H9 (cell line): Measurements from ENCODE around the gene MAP6. TPM values are rescaled to one million over a fixed set of nuclear protein-coding genes. Genes with fewer than 3 reads are reported as not detected.

Experiments used
- DNase-seq: peaks from one replicate; pipeline ENCODE4 v3.0.0-alpha.2; 2017
- H2AFZ ChIP-seq: one replicate; pipeline ENCODE4 v1.6.1; 2013; ENCODE audit warnings: mild to moderate bottlenecking, low read length, control low read depth, moderate library complexity
- H2AK5ac ChIP-seq: 2 replicates; pipeline ENCODE4 v1.6.1; 2013; ENCODE audit warnings: low read length, control low read depth, mixed read lengths; ENCODE audit not compliant: insufficient read length
- H2BK120ac ChIP-seq: one replicate; pipeline ENCODE4 v1.6.1; 2013; ENCODE audit warnings: low read depth, mild to moderate bottlenecking, low read length, control low read depth, inconsistent platforms; ENCODE audit not compliant: poor library complexity, severe bottlenecking
- H2BK12ac ChIP-seq: 2 replicates; pipeline ENCODE4 v1.6.1; 2013; ENCODE audit warnings: low read length, control low read depth, mixed read lengths, low read depth; ENCODE audit not compliant: insufficient read length
- H2BK15ac ChIP-seq: 2 replicates; pipeline ENCODE4 v1.6.1; 2013; ENCODE audit warnings: low read depth, low read length, control low read depth
- H2BK20ac ChIP-seq: one replicate; pipeline ENCODE4 v1.6.1; 2013; ENCODE audit warnings: low read depth, mild to moderate bottlenecking, low read length, control low read depth, inconsistent platforms; ENCODE audit not compliant: poor library complexity, severe bottlenecking
- H2BK5ac ChIP-seq: 2 replicates; pipeline ENCODE4 v1.6.1; 2013; ENCODE audit warnings: low read length, control low read depth, mixed read lengths; ENCODE audit not compliant: insufficient read length
- H3K14ac ChIP-seq: 2 replicates; pipeline ENCODE4 v1.6.1; 2013; ENCODE audit warnings: low read length, control low read depth; ENCODE audit not compliant: insufficient read depth
- H3K18ac ChIP-seq: 2 replicates; pipeline ENCODE4 v1.6.1; 2013; ENCODE audit warnings: low read depth, mild to moderate bottlenecking, mixed read lengths, low read length, control low read depth; ENCODE audit not compliant: insufficient read length
- H3K23ac ChIP-seq: 2 replicates; pipeline ENCODE4 v1.6.1; 2013; ENCODE audit warnings: low read length, control low read depth, mixed read lengths, low read depth; ENCODE audit not compliant: insufficient read length
- H3K23me2 ChIP-seq: 2 replicates; pipeline ENCODE4 v1.6.1; 2013; ENCODE audit warnings: low read depth, mild to moderate bottlenecking, mixed read lengths, low read length, control low read depth; ENCODE audit not compliant: insufficient read length, poor library complexity, severe bottlenecking
- H3K27ac ChIP-seq: 2 replicates; pipeline ENCODE4 v1.5.1; 2013; ENCODE audit warnings: low read length, control low read depth, mixed read lengths, low read depth; ENCODE audit not compliant: insufficient read length
- H3K27me3 ChIP-seq: 2 replicates; pipeline ENCODE4 v1.6.1; 2013; ENCODE audit warnings: low read length, control low read depth, inconsistent platforms; ENCODE audit not compliant: insufficient read depth
- H3K4ac ChIP-seq: 2 replicates; pipeline ENCODE4 v1.6.1; 2013; ENCODE audit warnings: low read depth, mild to moderate bottlenecking, control low read depth, inconsistent platforms, low read length, moderate library complexity
- H3K4me1 ChIP-seq: 2 replicates; pipeline ENCODE4 v1.6.1; 2013; ENCODE audit warnings: low read length, control low read depth, inconsistent platforms; ENCODE audit not compliant: insufficient read depth
- H3K4me2 ChIP-seq: 2 replicates; pipeline ENCODE4 v1.6.1; 2013; ENCODE audit warnings: low read length, control low read depth, mixed read lengths; ENCODE audit not compliant: insufficient read length, insufficient read depth
- H3K56ac ChIP-seq: 2 replicates; pipeline ENCODE4 v1.6.1; 2013; ENCODE audit warnings: low read depth, mild to moderate bottlenecking, mixed read lengths, low read length, control low read depth; ENCODE audit not compliant: insufficient read length
- H3K79me1 ChIP-seq: 2 replicates; pipeline ENCODE4 v1.6.1; 2013; ENCODE audit warnings: low read depth, mild to moderate bottlenecking, moderate library complexity, low read length, control low read depth, inconsistent platforms; ENCODE audit not compliant: insufficient read depth, poor library complexity, severe bottlenecking
- H3K79me2 ChIP-seq: 2 replicates; pipeline ENCODE4 v1.6.1; 2013; ENCODE audit warnings: low read length, control low read depth, inconsistent platforms; ENCODE audit not compliant: insufficient read depth
- H3K9ac ChIP-seq: 2 replicates; pipeline ENCODE4 v1.6.1; 2013; ENCODE audit warnings: low read length, control low read depth, mixed read lengths; ENCODE audit not compliant: insufficient read length; ENCODE audit errors: extremely low read depth
- H3K9me3 ChIP-seq: one replicate; pipeline ENCODE4 v1.6.1; 2013; ENCODE audit warnings: low read depth, low read length, inconsistent platforms; ENCODE audit not compliant: control insufficient read depth
- H3T11ph ChIP-seq: one replicate; pipeline ENCODE4 v1.6.1; 2013; ENCODE audit warnings: mild to moderate bottlenecking, low read length, control low read depth, inconsistent platforms
- H4K20me1 ChIP-seq: one replicate; pipeline ENCODE4 v1.6.1; 2013; ENCODE audit not compliant: control insufficient read depth, insufficient read length, insufficient read depth
- H4K5ac ChIP-seq: 2 replicates; pipeline ENCODE4 v1.6.1; 2013; ENCODE audit warnings: low read depth, mild to moderate bottlenecking, mixed read lengths, low read length, control low read depth; ENCODE audit not compliant: insufficient read length
- H4K8ac ChIP-seq: replicated peaks from 2 replicates; pipeline ENCODE4 v1.6.1; 2013; ENCODE audit warnings: low read length, control low read depth, mixed read lengths, low read depth; ENCODE audit not compliant: insufficient read length
- H4K91ac ChIP-seq: 2 replicates; pipeline ENCODE4 v1.6.1; 2013; ENCODE audit warnings: low read depth, mild to moderate bottlenecking, moderate library complexity, mixed read lengths, low read length, control low read depth; ENCODE audit not compliant: insufficient read length
- H3K27ac Mint-ChIP-seq, 3 experiments: 2 replicates in 2 of 3; 3 replicates in 1 of 3; pipeline ENCODE4 v1.8.0; 2020 to 2021; ENCODE audit warnings: mixed read lengths in 3 of 3, mild to moderate bottlenecking in 1 of 3, moderate library complexity in 1 of 3
- H3K27me3 Mint-ChIP-seq: 2 replicates; pipeline ENCODE4 v1.8.0; 2021; ENCODE audit warnings: low read depth, mild to moderate bottlenecking, moderate library complexity, mixed read lengths
- H3K36me3 Mint-ChIP-seq, 3 experiments: 2 replicates in 2 of 3; 3 replicates in 1 of 3; pipeline ENCODE4 v1.8.0; 2020 to 2021; ENCODE audit warnings: low read depth in 3 of 3, mixed read lengths in 3 of 3; ENCODE audit not compliant: insufficient read depth in 1 of 3
- H3K4me1 Mint-ChIP-seq, 2 experiments: 2 replicates each; pipeline ENCODE4 v1.8.0; 2020; ENCODE audit warnings: mixed read lengths in 2 of 2
- H3K4me3 Mint-ChIP-seq, 2 experiments: 2 replicates in 1 of 2; 3 replicates in 1 of 2; pipeline ENCODE4 v1.8.0; 2020 to 2021; ENCODE audit warnings: mild to moderate bottlenecking in 2 of 2, mixed read lengths in 2 of 2, moderate library complexity in 1 of 2
- H3K9me3 Mint-ChIP-seq, 2 experiments: 2 replicates in 1 of 2; 3 replicates in 1 of 2; pipeline ENCODE4 v1.8.0; 2020; ENCODE audit warnings: mild to moderate bottlenecking in 2 of 2, mixed read lengths in 2 of 2, moderate library complexity in 1 of 2
- WGBS: extraction: QIAGEN DNeasy Blood & Tissue Kit; methylation state at CpG from one replicate; pipeline ENCODE4 v1.1.7; 2013; ENCODE audit warnings: missing lambda C conversion rate, low lambda C conversion rate, mixed read lengths; ENCODE audit not compliant: insufficient read length; ENCODE audit errors: extremely low coverage; 5-methylcytosine and 5-hydroxymethylcytosine counted together
- total RNA-seq: library from RNA; stranded (reverse); gene quantifications from 2 replicates; pipeline ENCODE4 v1.2.1, GENCODE V29; 2021
- TF ChIP-seq, protein P1 (sequence below): fragments of 200-600 bp; sonication (generic); conservative IDR thresholded peaks from 3 replicates; pipeline ENCODE4 v1.8.0; 2021; ENCODE audit warnings: antibody characterized with exemption, mild to moderate bottlenecking

The MAP6 gene
- total RNA-seq, 1 experiment from 2014 or later: 0.77 TPM

DNA sequence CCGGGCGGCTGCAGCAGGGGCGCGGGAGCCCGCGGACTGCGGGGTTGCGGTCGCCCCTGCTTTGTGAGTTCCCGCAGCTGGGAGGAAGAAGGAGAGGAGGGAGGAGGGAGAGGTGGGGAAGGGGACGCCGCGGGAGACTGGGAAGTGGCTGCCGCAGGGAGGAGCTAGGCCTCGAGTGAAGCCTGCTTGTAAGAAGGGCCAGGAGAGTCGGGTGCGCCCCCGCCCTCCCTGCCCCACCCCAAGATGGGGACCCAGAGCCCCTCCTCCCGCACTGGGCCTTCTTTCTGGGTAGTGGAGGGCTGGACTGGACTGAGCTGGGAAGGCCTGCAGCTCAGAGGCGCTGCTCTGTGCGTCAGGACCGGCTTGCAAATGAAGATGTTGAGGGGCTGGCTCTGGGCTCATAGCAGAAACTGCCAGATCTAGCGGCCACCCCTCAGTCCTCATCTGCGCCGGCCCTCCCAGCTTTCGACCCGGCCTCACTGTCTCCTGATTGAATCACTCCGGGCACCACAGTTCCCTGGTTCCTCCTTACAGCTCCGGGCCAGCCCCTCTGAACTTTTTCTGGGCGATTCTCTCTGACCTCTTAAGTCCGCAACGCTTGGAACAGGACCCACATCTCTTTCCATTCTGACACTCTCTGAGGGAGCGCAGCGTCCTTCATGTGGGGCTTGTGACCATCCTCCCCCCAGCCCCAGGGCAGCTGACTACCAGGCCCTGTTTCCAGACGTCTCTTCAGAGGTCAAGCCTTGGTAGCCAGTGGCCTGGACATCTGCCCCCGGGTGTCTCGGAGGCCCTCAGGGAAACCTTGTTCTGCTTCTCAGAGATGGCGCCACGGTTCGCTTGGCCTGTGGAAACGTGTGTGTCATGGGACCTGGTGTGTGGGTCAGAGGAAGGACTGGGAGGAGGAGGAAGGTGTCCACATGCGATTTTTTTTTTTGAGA lies 84.8 kb downstream of the MAP6 start:
- DNase-seq: peak; percentile 82
- H3K27ac ChIP-seq: no peak overlapping the region
- no peak overlapping the region for H2AK5ac ChIP-seq
- no peak overlapping the region for H2BK20ac ChIP-seq
- peak overlapping the region; percentile 73 to 82 for H3K4me3 Mint-ChIP-seq
- peak overlapping the region; percentile 52 for H3K14ac ChIP-seq
- no peak overlapping the region for H2BK12ac ChIP-seq
- no peaks in the 10 kb centered on the region for H3K9me3 ChIP-seq
- no peak overlapping the region for H2AFZ ChIP-seq
- no peak overlapping the region for H2BK15ac ChIP-seq
- no peak overlapping the region for H4K5ac ChIP-seq
- H4K20me1 ChIP-seq: no peaks in the 10 kb centered on the region
- no peak overlapping the region; the same call in 1 of the 2 replicates for H3K4ac ChIP-seq
- H3K56ac ChIP-seq: no peak overlapping the region
- H3K23ac ChIP-seq: no peak overlapping the region
- TF ChIP-seq, protein P1, sequence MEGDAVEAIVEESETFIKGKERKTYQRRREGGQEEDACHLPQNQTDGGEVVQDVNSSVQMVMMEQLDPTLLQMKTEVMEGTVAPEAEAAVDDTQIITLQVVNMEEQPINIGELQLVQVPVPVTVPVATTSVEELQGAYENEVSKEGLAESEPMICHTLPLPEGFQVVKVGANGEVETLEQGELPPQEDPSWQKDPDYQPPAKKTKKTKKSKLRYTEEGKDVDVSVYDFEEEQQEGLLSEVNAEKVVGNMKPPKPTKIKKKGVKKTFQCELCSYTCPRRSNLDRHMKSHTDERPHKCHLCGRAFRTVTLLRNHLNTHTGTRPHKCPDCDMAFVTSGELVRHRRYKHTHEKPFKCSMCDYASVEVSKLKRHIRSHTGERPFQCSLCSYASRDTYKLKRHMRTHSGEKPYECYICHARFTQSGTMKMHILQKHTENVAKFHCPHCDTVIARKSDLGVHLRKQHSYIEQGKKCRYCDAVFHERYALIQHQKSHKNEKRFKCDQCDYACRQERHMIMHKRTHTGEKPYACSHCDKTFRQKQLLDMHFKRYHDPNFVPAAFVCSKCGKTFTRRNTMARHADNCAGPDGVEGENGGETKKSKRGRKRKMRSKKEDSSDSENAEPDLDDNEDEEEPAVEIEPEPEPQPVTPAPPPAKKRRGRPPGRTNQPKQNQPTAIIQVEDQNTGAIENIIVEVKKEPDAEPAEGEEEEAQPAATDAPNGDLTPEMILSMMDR: no peak
- no peak overlapping the region for H3T11ph ChIP-seq
- H4K91ac ChIP-seq: no peak overlapping the region
- H3K4me1 ChIP-seq: no peaks in the 10 kb centered on the region; the same call in 1 of the 2 replicates
- peak overlapping the region; percentile 34 to 93 (median 89); a peak in 5 of 7 replicates for H3K27ac Mint-ChIP-seq
- peak overlapping the region; percentile 56 for H3K9ac ChIP-seq
- H3K79me2 ChIP-seq: no peaks in the 10 kb centered on the region
- peaks cover 17 to 23% of the 10 kb centered on the region in 2 experiments for H3K4me1 Mint-ChIP-seq
- H4K8ac ChIP-seq: no peak overlapping the region
- no peak overlapping the region for H2BK5ac ChIP-seq
- H3K23me2 ChIP-seq: peaks cover 8% of the 10 kb centered on the region
- H3K27me3 Mint-ChIP-seq: peaks cover 15% of the 10 kb centered on the region
- H3K18ac ChIP-seq: peak overlapping the region; percentile 67
- H3K79me1 ChIP-seq: no peaks in the 10 kb centered on the region
- no peaks in the 10 kb centered on the region for H3K27me3 ChIP-seq
- WGBS: no CpG with 5 or more reads among the region's 42 CpGs
- no peaks in the 10 kb centered on the region for H3K9me3 Mint-ChIP-seq
- peak overlapping the region; percentile 56 for H3K4me2 ChIP-seq
- no peaks in the 10 kb centered on the region; a peak in 2 of 7 replicates for H3K36me3 Mint-ChIP-seq
- H2BK120ac ChIP-seq: no peak overlapping the region
